Gastroesophageal sphincter (tissue), 4 donors: ENCODE measurements around the gene CYP2D6. TPM values are rescaled to one million over a fixed set of nuclear protein-coding genes. Genes with fewer than 3 reads are reported as not detected.
"Not testable (repeated sequence)": the region's sequence is repeated elsewhere in the genome, so short reads cannot be mapped to it uniquely, and the experiment has no call there.

Experiments
- ATAC-seq: fragments of 150-250 bp; one replicate; pipeline ENCODE4 v1.9.1; 2016; ENCODE audit warnings: mild to moderate bottlenecking, moderate library complexity
- H3K27ac ChIP-seq, 4 donors: fragments of 200-600 bp; sonication (generic) in 3 of 4; 1 replicate in 3 of 4; 2 replicates in 1 of 4; pipeline ENCODE4 v1.5.1; 2016 to 2019
- H3K27me3 ChIP-seq: fragments of 200-600 bp; sonication (generic); one replicate; pipeline ENCODE4 v1.5.1; 2019
- H3K36me3 ChIP-seq, 2 donors: fragments of 200-600 bp; sonication (generic); one replicate each; pipeline ENCODE4 v1.5.1; 2019; ENCODE audit warnings: control low read depth in 1 of 2
- H3K4me1 ChIP-seq, 3 donors: fragments of 200-600 bp; sonication (generic); 1 replicate in 2 of 3; 2 replicates in 1 of 3; pipeline ENCODE4 v1.5.1; 2016 to 2019; ENCODE audit warnings: control low read depth in 2 of 3
- H3K4me3 ChIP-seq, 2 donors: fragments of 200-600 bp; sonication (generic); one replicate each; pipeline ENCODE4 v1.5.1; 2019; ENCODE audit warnings: mild to moderate bottlenecking in 1 of 2, moderate library complexity in 1 of 2
- H3K9me3 ChIP-seq, 3 donors: fragments of 200-600 bp; sonication (generic); one replicate each; pipeline ENCODE4 v1.5.1; 2017 to 2019; ENCODE audit warnings: control low read depth in 2 of 3
- CTCF ChIP-seq, 4 experiments: fragments of 200-600 bp in 2 of 4; fragments of 450-650 bp in 2 of 4; sonication (generic) in 1 of 4; IDR thresholded peaks; one replicate each; pipeline ENCODE4 v1.5.1; 2017 to 2019; ENCODE audit warnings: antibody characterized with exemption in 4 of 4, mild to moderate bottlenecking in 2 of 4, moderate library complexity in 2 of 4
- EP300 ChIP-seq: sonication (generic); formaldehyde crosslinking; IDR thresholded peaks from one replicate; pipeline ENCODE4 v1.6.1; 2017; ENCODE audit warnings: antibody characterized with exemption, mild to moderate bottlenecking
- POLR2A ChIP-seq, 2 donors: fragments of 450-650 bp; IDR thresholded peaks; one replicate each; pipeline ENCODE4 v1.6.1; 2017; ENCODE audit warnings: antibody characterized with exemption in 2 of 2, mild to moderate bottlenecking in 2 of 2, moderate library complexity in 1 of 2
- POLR2AphosphoS5 ChIP-seq: sonication (generic); formaldehyde crosslinking; IDR thresholded peaks from one replicate; pipeline ENCODE4 v1.6.1; 2017; ENCODE audit warnings: antibody characterized with exemption
- WGBS, 2 donors: methylation state at CpG; one replicate each; pipeline ENCODE4 v1.1.5; 2018; ENCODE audit warnings: low coverage in 1 of 2; 5-methylcytosine and 5-hydroxymethylcytosine counted together
- total RNA-seq, 4 donors: library from RNA; depleted of rRNA; stranded (reverse); fragments of >200 nt; gene quantifications; one replicate each; pipeline ENCODE4 v1.1.0, GENCODE V29; 2016

Gene CYP2D6
- 1 to 10 TPM in 1 of 4 donors, under 1 TPM in 2, not detected in 1; 0.23 to 2.3 (median 0.40) TPM for total RNA-seq

GRCh38 chr22:42130639-42131431 lies at the start of gene CYP2D6:
TSS of gene CYP2D6 (minus strand) at chr22:42130810. CDS start at chr22:42130791, 19 bp downstream.
- not testable (repeated sequence) for ATAC-seq, H3K4me1 ChIP-seq, H3K27ac ChIP-seq, H3K27me3 ChIP-seq, H3K9me3 ChIP-seq, H3K4me3 ChIP-seq, H3K36me3 ChIP-seq
- 90 to 100% methylated on average over 1 to 4 of the region's 14 CpGs for WGBS, 2 donors

DNA sequence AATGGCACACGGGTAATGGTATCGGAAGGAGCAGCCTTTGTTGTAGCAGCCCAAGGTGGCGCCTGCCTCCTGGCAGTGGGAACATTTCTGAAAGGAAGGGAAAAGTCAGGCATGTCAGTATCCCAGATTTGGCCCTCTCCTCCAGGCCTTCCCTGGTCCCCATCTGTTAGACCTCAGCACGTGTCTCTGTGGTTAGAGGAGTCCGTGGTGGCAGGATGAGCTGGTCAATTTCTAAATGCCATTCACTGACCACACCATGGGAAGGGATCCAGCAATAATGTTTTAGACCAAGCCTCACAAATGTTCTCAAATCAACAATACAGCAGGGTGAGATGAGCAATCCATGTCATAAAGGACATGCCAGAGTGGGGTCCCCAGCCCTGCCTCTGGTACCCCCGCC lies 49.0 kb upstream of the CYP2D6 start:
- H3K4me3 ChIP-seq, result no peak overlapping the region
- no peak for TF ChIP-seq EP300
- TF ChIP-seq POLR2A (IDR thresholded peaks at IDR 0.05), result no peak
- no peak for TF ChIP-seq POLR2AphosphoS5
- no peak for TF ChIP-seq CTCF (IDR thresholded peaks at IDR 0.05)
- H3K27me3 ChIP-seq, result no peaks in the 10 kb centered on the region
- H3K27ac ChIP-seq, result peak overlapping the region in 3 of 4 donors; percentile 26 to 60 (median 53)
- H3K9me3 ChIP-seq, result no peaks in the 10 kb centered on the region
- H3K4me1 ChIP-seq, result peaks cover 0 to 39% (median 11%) of the 10 kb centered on the region in 3 donors
- WGBS, 2 donors, result 100% methylated on average over 1 of the region's 6 CpGs
- H3K36me3 ChIP-seq, result peaks cover 0 to 16% of the 10 kb centered on the region in 2 donors
- ATAC-seq, result no peak

- Histone ChIP-seq H3K27me3 (no peaks in the 10 kb centered on the region), H3K4me1 (peaks cover 0 to 42% (median 11%) of the 10 kb centered on the region in 3 donors), H3K9me3 (no peaks in the 10 kb centered on the region), H3K4me3 (no peak overlapping the region), H3K27ac (no peak overlapping the region), H3K36me3 (peaks cover 0 to 16% of the 10 kb centered on the region in 2 donors)
- TF ChIP-seq CTCF (IDR thresholded peaks at IDR 0.05) (no peak), POLR2A (IDR thresholded peaks at IDR 0.05) (no peak), POLR2AphosphoS5 (no peak), EP300 (no peak)
- WGBS, 2 donors, result 95 to 100% methylated on average over 1 to 2 of the region's 2 CpGs
- ATAC-seq, result no peak
Measured at GRCh38 chr22:42178910-42179519, 48.4 kb upstream of the CYP2D6 start.

DNA sequence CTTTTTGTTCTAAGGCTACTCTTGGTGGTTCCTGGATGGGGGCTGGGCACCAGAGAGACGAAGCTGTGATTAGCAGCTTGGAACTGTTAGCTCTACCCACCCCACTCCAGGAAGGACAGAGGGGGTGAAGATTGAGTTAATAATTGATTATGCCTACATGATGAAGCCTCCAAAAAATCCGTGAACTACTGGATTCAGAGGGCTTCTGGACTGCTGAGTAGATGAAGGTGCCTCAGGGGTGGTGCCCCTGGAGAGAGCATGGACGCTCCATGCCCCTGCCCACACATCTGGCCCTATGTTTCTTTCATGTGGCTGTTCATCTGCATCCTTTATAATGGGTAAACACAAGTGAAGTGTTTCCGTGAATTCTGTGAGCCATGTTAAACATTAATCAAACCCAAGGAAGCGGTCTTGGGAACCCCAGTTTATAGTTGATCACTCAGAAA lies 47.3 kb upstream of the CYP2D6 start:
- Histone ChIP-seq H3K9me3 (no peaks in the 10 kb centered on the region), H3K4me3 (no peak overlapping the region), H3K4me1 (peaks cover 0 to 47% (median 17%) of the 10 kb centered on the region in 3 donors), H3K27me3 (no peaks in the 10 kb centered on the region), H3K27ac (no peak overlapping the region), H3K36me3 (peaks cover 0 to 16% of the 10 kb centered on the region in 2 donors)
- TF ChIP-seq EP300 (no peak), CTCF (IDR thresholded peaks at IDR 0.05) (no peak), POLR2AphosphoS5 (no peak), POLR2A (IDR thresholded peaks at IDR 0.05) (no peak)
- ATAC-seq, result no peak
- WGBS, 2 donors, result 85 to 97% methylated on average over 3 to 5 of the region's 5 CpGs

DNA sequence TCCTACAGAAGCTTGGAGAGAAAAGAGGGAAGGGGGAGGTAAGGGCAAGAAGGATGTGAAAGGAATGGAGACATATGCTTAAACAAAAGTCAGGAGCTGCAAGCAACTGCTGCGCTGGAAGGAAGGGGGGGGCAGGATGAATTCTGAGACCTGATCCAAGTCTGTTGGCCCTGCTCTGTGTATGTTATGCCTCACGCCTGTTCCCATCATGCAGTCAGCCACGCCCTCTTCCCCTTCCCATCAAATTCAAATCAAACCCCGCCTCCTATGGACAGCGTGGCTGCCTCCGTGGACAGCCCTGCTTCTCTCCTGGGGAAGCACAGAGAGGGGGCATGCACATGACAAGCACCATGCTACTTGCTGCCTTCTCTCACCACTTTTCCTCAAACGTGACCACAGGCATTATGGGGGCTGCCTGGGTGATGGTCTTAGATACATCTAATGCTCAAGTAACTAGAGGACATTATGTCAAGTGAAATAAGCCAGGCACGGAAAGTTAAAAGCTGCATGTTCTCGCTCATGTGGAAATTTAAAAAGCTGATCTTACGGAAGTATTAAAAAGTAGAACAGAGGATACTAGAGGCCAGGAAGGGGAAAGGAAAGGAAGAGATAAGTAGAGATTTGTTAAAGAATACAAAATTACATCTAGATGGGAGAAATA lies 45.8 kb upstream of the CYP2D6 start:
- TF ChIP-seq POLR2A (IDR thresholded peaks at IDR 0.05) (no peak), POLR2AphosphoS5 (no peak), EP300 (no peak), CTCF (IDR thresholded peaks at IDR 0.05) (no peak)
- no peak overlapping the region for H3K27ac ChIP-seq
- no peaks in the 10 kb centered on the region for H3K9me3 ChIP-seq
- 42 to 64% methylated on average over 2 to 8 of the region's 10 CpGs for whole genome bisulfite sequencing, 2 donors
- ATAC-seq, result no peak
- H3K36me3 ChIP-seq, result peaks cover 0 to 23% of the 10 kb centered on the region in 2 donors
- peaks cover 0 to 62% (median 20%) of the 10 kb centered on the region in 3 donors for H3K4me1 ChIP-seq
- no peak overlapping the region for H3K4me3 ChIP-seq
- H3K27me3 ChIP-seq, result no peaks in the 10 kb centered on the region
